Activated CD4-positive, alpha-beta T cell treated with anti-CD3 and anti-CD28 coated beads, Interleukin-2, amount 50 U/mL, for 24 hours (primary cell): Measurements from ENCODE around the gene BCAS3.
"Not testable (repeated sequence)": the region's sequence is repeated elsewhere in the genome, so short reads cannot be mapped to it uniquely, and the experiment has no call there.

Source experiments
- DNase-seq, 2 donors: peaks; one replicate each; pipeline ENCODE4 v3.0.0-alpha.2; 2020; ENCODE audit warnings: low read depth in 1 of 2, low spot score in 1 of 2

Gene BCAS3

GRCh38 chr17:61244988-61245387, 567.3 kb downstream of the BCAS3 start:
- DNase-seq: not testable (repeated sequence)

GRCh38 chr17:61245706-61246135, 568.1 kb downstream of the BCAS3 start:
- no peak for DNase-seq

- DNase-seq: no peak
These were observed 569.8 kb downstream of the BCAS3 start for GRCh38 chr17:61247439-61247838.

- DNase-seq: no peak
These were observed 570.7 kb downstream of the BCAS3 start for GRCh38 chr17:61248399-61248798.

GRCh38 chr17:61249649-61250299, 572.1 kb downstream of the BCAS3 start:
- no peak for DNase-seq

- DNase-seq: no peak
These were observed 572.8 kb downstream of the BCAS3 start for GRCh38 chr17:61250335-61250890.

- DNase-seq: no peak
These were observed 574.6 kb downstream of the BCAS3 start for GRCh38 chr17:61251939-61252865.

GRCh38 chr17:61253362-61253761, 575.7 kb downstream of the BCAS3 start:
- DNase-seq: no peak

GRCh38 chr17:61253937-61254574, 576.4 kb downstream of the BCAS3 start:
- DNase-seq: no peak

- DNase-seq: no peak
These were observed 577.3 kb downstream of the BCAS3 start for GRCh38 chr17:61254904-61255303.

- DNase-seq: no peak
These were observed 578.0 kb downstream of the BCAS3 start for GRCh38 chr17:61255647-61256046.

GRCh38 chr17:61259360-61259759, 581.7 kb downstream of the BCAS3 start:
- no peak for DNase-seq

- no peak for DNase-seq
These were observed 582.6 kb downstream of the BCAS3 start for GRCh38 chr17:61260071-61260797.

GRCh38 chr17:61261001-61261637, 583.5 kb downstream of the BCAS3 start:
- DNase-seq: no peak

GRCh38 chr17:61265397-61265796, 587.7 kb downstream of the BCAS3 start:
- DNase-seq: no peak

- no peak for DNase-seq
These were observed 590.2 kb downstream of the BCAS3 start for GRCh38 chr17:61267847-61268246.

GRCh38 chr17:61275395-61275794, 597.7 kb downstream of the BCAS3 start:
- no peak for DNase-seq

GRCh38 chr17:61276806-61277205, 599.2 kb downstream of the BCAS3 start:
- DNase-seq: no peak

GRCh38 chr17:61279476-61280145, 602.0 kb downstream of the BCAS3 start:
- no peak for DNase-seq

GRCh38 chr17:61280338-61280737, 602.7 kb downstream of the BCAS3 start:
- no peak for DNase-seq
